Posterior cingulate gyrus (tissue), 11 donors: ENCODE results near the gene FXYD1.
"Not testable (repeated sequence)": the region's sequence is repeated elsewhere in the genome, so short reads cannot be mapped to it uniquely, and the experiment has no call there.

Experiments
- DNase-seq, 10 donors: peaks; one replicate each; pipeline versions ENCODE4 v3.0.0 to v3.0.0-alpha.2; 2020 to 2021; ENCODE audit warnings: mixed read lengths in 3 of 10
- intact Hi-C: fragments of 100-400 bp; cut with DNase I; formaldehyde crosslinking; loops from one replicate; pipeline ENCODE4 v1.15.1; 2023

Gene FXYD1

GRCh38 chr19:35140207-35140961, 1.8 kb downstream of the FXYD1 start:
- intact Hi-C loops: loop anchor here (2.0 kb wide), 1 partner anchor 168 kb away; no protein-coding TSS in a partner anchor
- peak in 3 of 10 donors; percentile 46 to 82 (median 62) for DNase-seq

- intact Hi-C loops: loop anchor here (1.0 to 2.0 kb wide), 2 partner anchors 74 to 168 kb away; no protein-coding TSS in a partner anchor
- peak; percentile 89 to 99 (median 96) for DNase-seq
Observed at GRCh38 chr19:35140962-35141836, 2.6 kb downstream of the FXYD1 start.

GRCh38 chr19:35141837-35142605, 3.4 kb downstream of the FXYD1 start:
- peak in 3 of 10 donors; percentile 20 to 87 (median 63) for DNase-seq
- intact Hi-C loops: loop anchor here (1.0 to 2.0 kb wide), 2 partner anchors 75 to 169 kb away; no protein-coding TSS in a partner anchor

- intact Hi-C loops: loop anchor here (1.0 kb wide), 1 partner anchor 127 kb away; no protein-coding TSS in a partner anchor
- DNase-seq: peak in 8 of 10 donors; percentile 60 to 94 (median 72)
Observed at GRCh38 chr19:35142606-35143230, 4.1 kb downstream of the FXYD1 start.

GRCh38 chr19:35143231-35143715, 4.6 kb downstream of the FXYD1 start, which contains the start of gene FXYD7:
FXYD7 (plus strand) TSS chr19:35143255; CDS start chr19:35143334, 79 bp downstream.
- DNase-seq: peak in 6 of 10 donors; percentile 52 to 94 (median 76)
- intact Hi-C loops: loop anchor here (1.0 kb wide), 1 partner anchor 126 kb away; no protein-coding TSS in a partner anchor

GRCh38 chr19:35143818-35144217, 5.2 kb downstream of the FXYD1 start:
- no peak for DNase-seq
- intact Hi-C loops: loop anchor here (1.0 kb wide), 1 partner anchor 125 kb away; no protein-coding TSS in a partner anchor

- intact Hi-C loops: no loop called here
- DNase-seq: peak in 1 of 10 donors; percentile 46
Observed at GRCh38 chr19:35144259-35144599, 5.6 kb downstream of the FXYD1 start.

GRCh38 chr19:35144600-35145436, 6.2 kb downstream of the FXYD1 start:
- peak in 4 of 10 donors; percentile 36 to 87 (median 64) for DNase-seq
- intact Hi-C loops: no loop called here

- DNase-seq: peak in 2 of 10 donors; percentile 10 to 17
- intact Hi-C loops: no loop called here
Observed at GRCh38 chr19:35146746-35147459, 8.3 kb downstream of the FXYD1 start.

GRCh38 chr19:35149463-35149862, 10.8 kb downstream of the FXYD1 start:
- intact Hi-C loops: no loop called here
- no peak for DNase-seq

GRCh38 chr19:35150445-35150844, 11.8 kb downstream of the FXYD1 start:
- peak in 2 of 10 donors; percentile 5 for DNase-seq
- intact Hi-C loops: no loop called here

GRCh38 chr19:35151273-35152065, 12.8 kb downstream of the FXYD1 start:
- intact Hi-C loops: no loop called here
- DNase-seq: peak in 2 of 10 donors; percentile 51 to 66

GRCh38 chr19:35153129-35153522, 14.5 kb downstream of the FXYD1 start:
- peak in 2 of 10 donors; percentile 35 to 56 for DNase-seq
- intact Hi-C loops: not testable (repeated sequence)

GRCh38 chr19:35153701-35154524, 15.3 kb downstream of the FXYD1 start:
- DNase-seq: peak in 2 of 10 donors; percentile 77 to 80
- intact Hi-C loops: no loop called here

- intact Hi-C loops: no loop called here
- DNase-seq: peak in 2 of 10 donors; percentile 84 to 86
Observed at GRCh38 chr19:35154525-35155406, 16.1 kb downstream of the FXYD1 start, which contains the start of gene FXYD5. FXYD5 (plus strand) TSS chr19:35154735; CDS start chr19:35155551, 816 bp downstream.
